ENCODE results near the gene DRD2. TPM values are rescaled to one million over a fixed set of nuclear protein-coding genes. Genes with fewer than 3 reads are reported as not detected.

DRD2 gene
- total and polyA plus RNA-seq, 10 donors: not detected

DNA sequence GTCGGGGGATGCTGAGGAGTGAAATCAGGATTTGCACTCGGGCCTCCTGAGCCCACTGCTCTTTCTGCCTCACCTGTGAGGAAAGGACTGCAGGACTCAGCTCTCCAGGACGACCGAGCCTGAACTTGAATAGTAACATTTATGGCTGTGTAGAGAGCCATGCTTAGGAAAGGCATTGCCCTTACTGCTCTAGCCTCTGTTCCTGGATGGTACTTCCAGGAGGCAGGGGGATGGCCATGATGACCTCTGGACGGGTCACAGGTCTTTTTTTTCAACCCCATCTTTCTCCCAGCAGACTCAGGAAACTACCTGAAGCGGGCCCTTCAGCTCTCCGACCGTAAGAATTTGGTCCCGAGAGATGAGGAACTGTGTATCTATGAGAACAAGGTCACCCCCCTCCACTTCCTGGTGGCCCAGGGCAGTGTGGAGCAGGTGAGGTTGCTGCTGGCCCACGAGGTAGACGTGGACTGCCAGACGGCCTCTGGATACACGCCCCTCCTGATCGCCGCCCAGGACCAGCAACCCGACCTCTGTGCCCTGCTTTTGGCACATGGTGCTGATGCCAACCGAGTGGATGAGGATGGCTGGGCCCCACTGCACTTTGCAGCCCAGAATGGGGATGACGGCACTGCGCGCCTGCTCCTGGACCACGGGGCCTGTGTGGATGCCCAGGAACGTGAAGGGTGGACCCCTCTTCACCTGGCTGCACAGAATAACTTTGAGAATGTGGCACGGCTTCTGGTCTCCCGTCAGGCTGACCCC lies 76.3 kb downstream of the DRD2 start:
- Histone ChIP-seq H3K4me1 (peaks cover 0 to 13% (median 0%) of the 10 kb centered on the region in 6 donors), H3K9me3 (no peaks in the 10 kb centered on the region), H3K27ac (no peak overlapping the region), H3K4me3 (no peak overlapping the region), H3K36me3 (no peaks in the 10 kb centered on the region), H3K27me3 (replicated peaks in 1 of 7) (no peaks in the 10 kb centered on the region)
- intact Hi-C loops (cut with DNase I; ENCODE audit: low total_unique reads): no loop called here
- no peak for TF ChIP-seq POLR2AphosphoS5 (IDR thresholded peaks at IDR 0.05)
- TF ChIP-seq, protein P1, sequence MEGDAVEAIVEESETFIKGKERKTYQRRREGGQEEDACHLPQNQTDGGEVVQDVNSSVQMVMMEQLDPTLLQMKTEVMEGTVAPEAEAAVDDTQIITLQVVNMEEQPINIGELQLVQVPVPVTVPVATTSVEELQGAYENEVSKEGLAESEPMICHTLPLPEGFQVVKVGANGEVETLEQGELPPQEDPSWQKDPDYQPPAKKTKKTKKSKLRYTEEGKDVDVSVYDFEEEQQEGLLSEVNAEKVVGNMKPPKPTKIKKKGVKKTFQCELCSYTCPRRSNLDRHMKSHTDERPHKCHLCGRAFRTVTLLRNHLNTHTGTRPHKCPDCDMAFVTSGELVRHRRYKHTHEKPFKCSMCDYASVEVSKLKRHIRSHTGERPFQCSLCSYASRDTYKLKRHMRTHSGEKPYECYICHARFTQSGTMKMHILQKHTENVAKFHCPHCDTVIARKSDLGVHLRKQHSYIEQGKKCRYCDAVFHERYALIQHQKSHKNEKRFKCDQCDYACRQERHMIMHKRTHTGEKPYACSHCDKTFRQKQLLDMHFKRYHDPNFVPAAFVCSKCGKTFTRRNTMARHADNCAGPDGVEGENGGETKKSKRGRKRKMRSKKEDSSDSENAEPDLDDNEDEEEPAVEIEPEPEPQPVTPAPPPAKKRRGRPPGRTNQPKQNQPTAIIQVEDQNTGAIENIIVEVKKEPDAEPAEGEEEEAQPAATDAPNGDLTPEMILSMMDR (IDR thresholded peaks at IDR 0.05 in 8 of 11, conservative IDR thresholded peaks at IDR 0.05 in 3 of 11): no peak
- TF ChIP-seq POLR2A (IDR thresholded peaks at IDR 0.05): no peak
- peak; percentile 68 for DNase-seq
- 82 to 88% (median 82%) methylated on average over 19 to 24 of the region's 24 CpGs for WGBS, 5 donors

- TF ChIP-seq POLR2AphosphoS5 (IDR thresholded peaks at IDR 0.05): no peak
- TF ChIP-seq, protein P1 (IDR thresholded peaks at IDR 0.05 in 8 of 11, conservative IDR thresholded peaks at IDR 0.05 in 3 of 11): no peak
- TF ChIP-seq POLR2A (IDR thresholded peaks at IDR 0.05): no peak
- intact Hi-C loops (cut with DNase I; ENCODE audit: low total_unique reads): no loop called here
- no peak overlapping the region for H3K4me3 ChIP-seq
- H3K27me3 ChIP-seq (replicated peaks in 1 of 7): no peaks in the 10 kb centered on the region
- H3K4me1 ChIP-seq: peaks cover 0 to 13% (median 0%) of the 10 kb centered on the region in 6 donors
- H3K9me3 ChIP-seq: no peaks in the 10 kb centered on the region
- H3K27ac ChIP-seq: no peak overlapping the region
- DNase-seq: no peak
- WGBS, 5 donors: 67 to 100% (median 79%) methylated on average over 2 to 4 of the region's 4 CpGs
- no peaks in the 10 kb centered on the region for H3K36me3 ChIP-seq
Measured at GRCh38 chr11:113397821-113398220, 77.4 kb downstream of the DRD2 start.

DNA sequence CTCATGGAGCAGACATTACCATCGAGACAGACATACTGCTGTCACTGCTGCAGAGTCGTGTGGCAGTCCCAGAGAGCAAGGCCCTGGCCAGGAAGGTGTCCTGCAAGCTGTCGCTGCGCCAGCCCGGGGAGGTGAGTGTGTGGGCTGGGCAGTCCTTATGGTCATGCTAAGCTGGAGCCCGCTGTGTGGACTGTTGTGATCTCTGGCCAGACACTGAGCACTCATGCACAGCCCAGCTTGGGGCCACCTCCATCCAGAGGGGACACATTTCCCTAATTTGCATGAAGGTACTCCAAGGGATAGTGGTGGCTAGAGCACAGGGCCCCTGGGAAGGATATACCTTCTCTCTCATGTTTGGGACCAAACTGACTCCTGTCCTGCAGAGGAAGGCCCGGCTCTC lies 78.0 kb downstream of the DRD2 start:
- no peak for TF ChIP-seq POLR2A (IDR thresholded peaks at IDR 0.05)
- TF ChIP-seq, protein P1 (IDR thresholded peaks at IDR 0.05 in 8 of 11, conservative IDR thresholded peaks at IDR 0.05 in 3 of 11): no peak
- TF ChIP-seq POLR2AphosphoS5 (IDR thresholded peaks at IDR 0.05): no peak
- Histone ChIP-seq H3K4me1 (peaks cover 0 to 13% (median 0%) of the 10 kb centered on the region in 6 donors), H3K36me3 (no peaks in the 10 kb centered on the region), H3K27ac (no peak overlapping the region), H3K9me3 (no peaks in the 10 kb centered on the region), H3K4me3 (no peak overlapping the region), H3K27me3 (replicated peaks in 1 of 7) (no peaks in the 10 kb centered on the region)
- DNase-seq: peak; percentile 67
- intact Hi-C loops (cut with DNase I; ENCODE audit: low total_unique reads): no loop called here
- 66 to 82% (median 79%) methylated on average over 6 to 7 of the region's 7 CpGs for WGBS, 5 donors

DNA sequence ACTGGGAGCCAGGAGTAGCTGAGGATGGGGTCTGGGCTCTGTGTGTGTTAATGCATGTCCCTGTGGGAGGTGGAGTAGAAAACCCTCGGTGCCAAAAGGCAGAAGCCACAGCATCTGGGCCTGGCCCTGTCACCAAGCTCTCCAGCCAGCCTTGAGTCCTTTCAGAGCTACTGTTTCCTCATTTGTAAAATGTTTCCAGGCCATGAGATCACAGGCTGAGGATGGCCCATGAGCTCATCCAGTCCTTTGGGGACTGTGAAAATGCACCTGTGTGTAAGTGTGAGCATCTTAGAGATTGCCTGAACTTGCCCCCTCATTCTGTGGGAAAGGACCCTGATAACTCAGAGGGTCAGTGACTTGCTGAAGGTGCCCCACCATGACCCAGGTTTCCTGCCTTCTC lies 78.5 kb downstream of the DRD2 start:
- Histone ChIP-seq H3K4me3 (no peak overlapping the region), H3K27ac (no peak overlapping the region), H3K9me3 (no peaks in the 10 kb centered on the region), H3K36me3 (no peaks in the 10 kb centered on the region), H3K27me3 (replicated peaks in 1 of 7) (no peaks in the 10 kb centered on the region), H3K4me1 (peaks cover 0 to 13% (median 0%) of the 10 kb centered on the region in 6 donors)
- intact Hi-C loops (cut with DNase I; ENCODE audit: low total_unique reads): no loop called here
- DNase-seq: peak; percentile 29
- 55 to 76% (median 57%) methylated on average over 1 of the region's 1 CpG for WGBS, 5 donors
- TF ChIP-seq POLR2A (IDR thresholded peaks at IDR 0.05) (no peak), POLR2AphosphoS5 (IDR thresholded peaks at IDR 0.05) (no peak)
- TF ChIP-seq, protein P1 (IDR thresholded peaks at IDR 0.05 in 8 of 11, conservative IDR thresholded peaks at IDR 0.05 in 3 of 11): no peak

Data from spleen (tissue), 11 donors.